Loucy (cell line): ENCODE results near the gene JAM3.

Source experiments
- H2AFZ ChIP-seq: fragments of 200-600 bp; sonication (generic); 2 replicates; pipeline ENCODE4 v1.6.0; 2016; ENCODE audit warnings: antibody characterized with exemption, mild to moderate bottlenecking, low read length, moderate library complexity
- H3F3A ChIP-seq: fragments of 200-600 bp; 2 replicates; pipeline ENCODE4 v1.6.0; 2016; ENCODE audit warnings: antibody characterized with exemption, low read depth, mild to moderate bottlenecking
- H3K27me3 ChIP-seq: fragments of 200-600 bp; sonication (generic); 2 replicates; pipeline ENCODE4 v1.6.1; 2014; ENCODE audit warnings: low read length, mild to moderate bottlenecking; ENCODE audit not compliant: insufficient read depth, poor library complexity, severe bottlenecking
- H3K36me3 ChIP-seq: fragments of 200-600 bp; sonication (generic); 2 replicates; pipeline ENCODE4 v1.6.1; 2016; ENCODE audit warnings: low read length; ENCODE audit not compliant: insufficient read depth
- H3K4me1 ChIP-seq: fragments of 200-600 bp; sonication (generic); 2 replicates; pipeline ENCODE4 v1.5.1; 2014; ENCODE audit warnings: low read length, mild to moderate bottlenecking; ENCODE audit not compliant: insufficient read depth, poor library complexity, severe bottlenecking
- H3K4me2 ChIP-seq: fragments of 200-600 bp; sonication (generic); 2 replicates; pipeline ENCODE4 v1.6.0; 2014; ENCODE audit warnings: antibody characterized with exemption, low read length, low read depth, mild to moderate bottlenecking; ENCODE audit not compliant: poor library complexity, severe bottlenecking
- H3K4me3 ChIP-seq: fragments of 200-600 bp; sonication (generic); 2 replicates; pipeline ENCODE4 v1.5.1; 2014; ENCODE audit warnings: low read length, mild to moderate bottlenecking, mixed read lengths; ENCODE audit not compliant: poor library complexity, severe bottlenecking
- H3K79me2 ChIP-seq: fragments of 200-600 bp; sonication (generic); 2 replicates; pipeline ENCODE4 v1.6.1; 2014; ENCODE audit warnings: low read length; ENCODE audit not compliant: insufficient read depth
- H3K9ac ChIP-seq: fragments of 200-600 bp; sonication (generic); 2 replicates; pipeline ENCODE4 v1.6.0; 2014; ENCODE audit warnings: mild to moderate bottlenecking, low read depth, low read length, moderate library complexity; ENCODE audit not compliant: poor library complexity, severe bottlenecking
- H3K9me2 ChIP-seq: fragments of 200-600 bp; sonication (generic); replicated peaks from 2 replicates; pipeline ENCODE4 v1.6.1; 2016; ENCODE audit warnings: low read depth, low read length, mixed read lengths
- H3K9me3 ChIP-seq: fragments of 200-600 bp; sonication (generic); 2 replicates; pipeline ENCODE4 v1.6.1; 2014; ENCODE audit warnings: mild to moderate bottlenecking, antibody characterized with exemption, low read length, low read depth; ENCODE audit not compliant: insufficient read depth
- H4K20me1 ChIP-seq: fragments of 200-600 bp; sonication (generic); 2 replicates; pipeline ENCODE4 v1.6.0; 2014; ENCODE audit warnings: antibody characterized with exemption, low read length, mild to moderate bottlenecking; ENCODE audit not compliant: insufficient read depth, poor library complexity, severe bottlenecking
- EZH2phosphoT487 ChIP-seq: fragments of 200-600 bp; IDR thresholded peaks from 2 replicates; pipeline ENCODE4 v1.6.1; 2018; ENCODE audit warnings: antibody characterized with exemption, mild to moderate bottlenecking, moderate library complexity, borderline replicate concordance
- TF ChIP-seq, protein P1 (sequence below): fragments of 200-600 bp; sonication (generic); conservative IDR thresholded peaks from 2 replicates; pipeline ENCODE4 v1.5.1; 2014; ENCODE audit warnings: mild to moderate bottlenecking, antibody characterized with exemption, low read length

JAM3 gene

DNA sequence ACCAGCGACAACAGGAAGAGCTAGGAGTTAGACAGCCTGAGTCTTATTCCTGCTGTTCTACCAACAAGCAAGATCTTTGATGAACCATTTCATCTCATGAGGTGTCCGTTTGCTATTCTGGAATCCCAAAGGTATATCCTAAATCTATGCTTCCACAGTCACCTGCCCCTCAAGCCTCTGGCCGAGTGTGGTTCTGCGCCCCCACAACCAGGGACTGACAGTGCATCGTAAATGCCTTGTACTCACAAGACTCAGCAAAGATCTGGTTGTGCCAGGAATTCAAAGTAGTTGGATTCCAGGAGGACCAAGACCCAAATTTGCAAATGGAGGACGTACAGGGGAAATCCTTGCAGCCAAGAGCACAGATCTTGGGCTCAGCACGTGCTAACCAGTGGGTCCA lies 47.5 kb upstream of the JAM3 start:
- Histone ChIP-seq H3K4me2 (no peak overlapping the region), H3K9ac (no peak overlapping the region)
- TF ChIP-seq EZH2phosphoT487: no peak
- TF ChIP-seq, protein P1, sequence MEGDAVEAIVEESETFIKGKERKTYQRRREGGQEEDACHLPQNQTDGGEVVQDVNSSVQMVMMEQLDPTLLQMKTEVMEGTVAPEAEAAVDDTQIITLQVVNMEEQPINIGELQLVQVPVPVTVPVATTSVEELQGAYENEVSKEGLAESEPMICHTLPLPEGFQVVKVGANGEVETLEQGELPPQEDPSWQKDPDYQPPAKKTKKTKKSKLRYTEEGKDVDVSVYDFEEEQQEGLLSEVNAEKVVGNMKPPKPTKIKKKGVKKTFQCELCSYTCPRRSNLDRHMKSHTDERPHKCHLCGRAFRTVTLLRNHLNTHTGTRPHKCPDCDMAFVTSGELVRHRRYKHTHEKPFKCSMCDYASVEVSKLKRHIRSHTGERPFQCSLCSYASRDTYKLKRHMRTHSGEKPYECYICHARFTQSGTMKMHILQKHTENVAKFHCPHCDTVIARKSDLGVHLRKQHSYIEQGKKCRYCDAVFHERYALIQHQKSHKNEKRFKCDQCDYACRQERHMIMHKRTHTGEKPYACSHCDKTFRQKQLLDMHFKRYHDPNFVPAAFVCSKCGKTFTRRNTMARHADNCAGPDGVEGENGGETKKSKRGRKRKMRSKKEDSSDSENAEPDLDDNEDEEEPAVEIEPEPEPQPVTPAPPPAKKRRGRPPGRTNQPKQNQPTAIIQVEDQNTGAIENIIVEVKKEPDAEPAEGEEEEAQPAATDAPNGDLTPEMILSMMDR: no peak

DNA sequence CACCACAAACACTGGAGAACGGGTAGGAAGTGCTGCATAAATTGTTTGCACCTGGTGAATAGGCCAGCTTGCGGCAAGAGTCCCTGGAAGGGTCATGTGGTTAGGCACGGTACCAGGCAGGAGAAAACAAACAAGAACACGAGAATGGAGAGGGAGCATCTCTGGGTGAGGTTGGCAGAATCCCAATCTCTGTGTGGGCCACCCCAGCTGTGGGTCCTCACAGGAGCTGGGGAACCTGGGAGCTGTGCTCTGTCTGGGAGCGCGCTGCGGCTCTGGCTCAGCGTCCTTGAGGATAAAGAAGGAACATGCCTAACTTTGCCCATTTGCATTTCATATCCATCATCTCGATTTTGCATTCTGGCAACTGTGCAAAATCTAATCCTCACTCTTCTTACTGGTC lies 46.1 kb upstream of the JAM3 start:
- H3K4me1 ChIP-seq: no peaks in the 10 kb centered on the region
- no peaks in the 10 kb centered on the region for H3F3A ChIP-seq
- H3K9me3 ChIP-seq: no peaks in the 10 kb centered on the region
- H3K9ac ChIP-seq: no peak overlapping the region
- no peaks in the 10 kb centered on the region for H3K27me3 ChIP-seq
- no peak overlapping the region for H3K4me2 ChIP-seq
- no peaks in the 10 kb centered on the region for H3K9me2 ChIP-seq
- H3K79me2 ChIP-seq: no peaks in the 10 kb centered on the region
- H3K36me3 ChIP-seq: no peaks in the 10 kb centered on the region
- H4K20me1 ChIP-seq: no peaks in the 10 kb centered on the region
- no peak overlapping the region for H2AFZ ChIP-seq
- TF ChIP-seq, protein P1: no peak
- no peak for TF ChIP-seq EZH2phosphoT487
- H3K4me3 ChIP-seq: no peak overlapping the region

More for the DNA sequence above, 47.5 kb upstream of the JAM3 start:
- H3K27me3 ChIP-seq: no peaks in the 10 kb centered on the region
- no peaks in the 10 kb centered on the region for H3K9me2 ChIP-seq
- no peak overlapping the region for H2AFZ ChIP-seq
- no peaks in the 10 kb centered on the region for H3K36me3 ChIP-seq
- H3K4me3 ChIP-seq: no peak overlapping the region
- no peaks in the 10 kb centered on the region for H4K20me1 ChIP-seq
- H3F3A ChIP-seq: no peaks in the 10 kb centered on the region
- no peaks in the 10 kb centered on the region for H3K4me1 ChIP-seq
- H3K79me2 ChIP-seq: no peaks in the 10 kb centered on the region
- no peaks in the 10 kb centered on the region for H3K9me3 ChIP-seq

DNA sequence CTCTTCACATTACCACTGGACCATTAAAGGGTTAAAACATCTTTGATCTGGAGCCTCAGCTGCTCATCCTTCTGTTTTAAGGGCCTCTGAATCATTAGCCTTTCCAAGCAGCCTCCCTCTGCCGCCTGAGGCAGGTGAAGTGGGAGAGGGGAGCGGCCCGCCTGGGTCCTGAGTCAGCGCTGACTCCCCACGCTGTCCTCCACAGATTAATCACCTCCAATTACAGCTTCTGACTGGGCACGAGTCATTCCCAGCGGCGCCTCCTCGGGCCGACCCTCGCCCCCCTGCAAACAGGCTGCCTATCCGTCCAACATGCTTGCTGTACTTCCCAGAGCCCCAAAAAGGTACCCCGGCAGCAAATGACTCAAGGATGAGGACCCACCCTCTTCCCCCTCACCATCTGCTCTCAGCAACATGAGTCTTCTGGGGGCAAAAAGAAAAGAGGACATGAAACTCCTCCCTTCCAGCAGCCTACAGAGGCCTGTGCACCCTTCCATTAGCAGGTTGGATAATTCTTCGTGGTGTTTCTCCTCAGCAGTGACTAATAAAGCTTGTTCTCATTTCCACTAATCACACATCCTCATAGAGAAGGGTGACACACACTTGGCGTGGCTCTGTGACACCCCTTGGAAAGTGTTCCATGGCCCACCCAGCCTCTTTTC lies 44.3 kb upstream of the JAM3 start:
- TF ChIP-seq, protein P1: no peak
- no peak for TF ChIP-seq EZH2phosphoT487
- H3K9me3 ChIP-seq: no peaks in the 10 kb centered on the region
- H4K20me1 ChIP-seq: no peaks in the 10 kb centered on the region
- no peak overlapping the region for H3K4me3 ChIP-seq
- no peaks in the 10 kb centered on the region for H3K9me2 ChIP-seq
- H3K4me1 ChIP-seq: no peaks in the 10 kb centered on the region
- no peaks in the 10 kb centered on the region for H3K27me3 ChIP-seq
- H3K9ac ChIP-seq: no peak overlapping the region
- no peaks in the 10 kb centered on the region for H3K79me2 ChIP-seq
- no peaks in the 10 kb centered on the region for H3K36me3 ChIP-seq
- H3F3A ChIP-seq: no peaks in the 10 kb centered on the region
- no peak overlapping the region for H2AFZ ChIP-seq
- H3K4me2 ChIP-seq: no peak overlapping the region
